AG04450 (cell line): ENCODE results near the gene DNMT3L. TPM values are rescaled to one million over a fixed set of nuclear protein-coding genes. Genes with fewer than 3 reads are reported as not detected.

Experiments
- CTCF ChIA-PET: fragments of 300-600, 350-600 bp; formaldehyde crosslinking; extraction: SDS; loops from one replicate; lab custom pipeline; 2022; ENCODE audit warnings: antibody characterized with exemption, inconsistent platforms; lab: Charles Lee
- POLR2A ChIA-PET: fragments of 350-600 bp; formaldehyde crosslinking; extraction: SDS; loops from one replicate; lab custom pipeline; 2021; ENCODE audit warnings: antibody characterized with exemption, inconsistent platforms; lab: Yijun Ruan, JAX
- DNase-seq: peaks from one replicate; pipeline ENCODE4 v3.0.0-alpha.2; 2011; ENCODE audit warnings: low read depth, low spot score
- H3K27ac ChIP-seq: one replicate; pipeline ENCODE4 v1.5.1; 2012; ENCODE audit warnings: low read depth, low read length, control low read depth
- H3K27me3 ChIP-seq: one replicate; pipeline ENCODE4 v1.6.0; 2012; ENCODE audit warnings: low read length; ENCODE audit not compliant: control insufficient read depth, insufficient read depth
- H3K4me3 ChIP-seq: 2 replicates; pipeline ENCODE4 v1.5.1; 2011; ENCODE audit warnings: mild to moderate bottlenecking, low read depth, low read length, control low read depth
- H3K9me3 ChIP-seq: 2 replicates; pipeline ENCODE4 v1.5.1; 2012; ENCODE audit warnings: low read length; ENCODE audit not compliant: control insufficient read depth, insufficient read depth
- CTCF ChIP-seq: IDR thresholded peaks from 2 replicates; pipeline ENCODE4 v1.5.1; 2011; ENCODE audit warnings: low read depth, low read length, control low read depth, inconsistent platforms
- polyA plus RNA-seq: library from polyadenylated mRNA; depleted of rRNA; stranded (reverse); fragments of >200 nt; gene quantifications from 2 replicates; pipeline ENCODE4 v1.2.3, GENCODE V29; 2011

The DNMT3L gene
- polyA plus RNA-seq, 1 experiment, result not detected

- Histone ChIP-seq H3K27me3 (peaks cover 5% of the 10 kb centered on the region), H3K4me3 (no peak overlapping the region), H3K27ac (no peak overlapping the region), H3K9me3 (no peaks in the 10 kb centered on the region; the same call in 1 of the 2 replicates)
- ChIA-PET CTCF (interaction anchor here (1.1 kb wide), 1 partner anchor 30 kb away, joined by 6 read pairs; no protein-coding TSS in a partner anchor), POLR2A (no interaction called here)
- TF ChIP-seq CTCF, result peak; percentile 25; the same call in 1 of the 2 replicates
- no peak for DNase-seq
Measured at GRCh38 chr21:44267655-44268142, 6.0 kb upstream of the DNMT3L start.

GRCh38 chr21:44265734-44266270 lies 4.1 kb upstream of the DNMT3L start:
- CTCF ChIA-PET, result no interaction called here
- Histone ChIP-seq H3K9me3 (no peaks in the 10 kb centered on the region; the same call in 1 of the 2 replicates), H3K27ac (no peak overlapping the region), H3K4me3 (no peak overlapping the region), H3K27me3 (peaks cover 5% of the 10 kb centered on the region)
- no peak for DNase-seq
- POLR2A ChIA-PET, result no interaction called here
- TF ChIP-seq CTCF, result no peak

GRCh38 chr21:44263768-44264167 lies 2.1 kb upstream of the DNMT3L start:
- no peak for DNase-seq
- Histone ChIP-seq H3K27ac (no peak overlapping the region), H3K4me3 (no peak overlapping the region), H3K9me3 (no peaks in the 10 kb centered on the region; the same call in 1 of the 2 replicates), H3K27me3 (peaks cover 4% of the 10 kb centered on the region)
- TF ChIP-seq CTCF, result no peak
- POLR2A ChIA-PET, result no interaction called here
- CTCF ChIA-PET, result no interaction called here

GRCh38 chr21:44263221-44263760 lies 1.6 kb upstream of the DNMT3L start:
- CTCF ChIA-PET, result no interaction called here
- H3K9me3 ChIP-seq, result no peaks in the 10 kb centered on the region; the same call in 1 of the 2 replicates
- TF ChIP-seq CTCF, result no peak
- DNase-seq, result no peak
- no peak overlapping the region for H3K27ac ChIP-seq
- H3K27me3 ChIP-seq, result peaks cover 4% of the 10 kb centered on the region
- POLR2A ChIA-PET, result no interaction called here
- no peak overlapping the region for H3K4me3 ChIP-seq

GRCh38 chr21:44262338-44263056 lies 800 bp upstream of the DNMT3L start:
- no peak for DNase-seq
- Histone ChIP-seq H3K9me3 (no peaks in the 10 kb centered on the region; the same call in 1 of the 2 replicates), H3K27ac (no peak overlapping the region), H3K27me3 (peaks cover 4% of the 10 kb centered on the region), H3K4me3 (no peak overlapping the region)
- ChIA-PET CTCF (no interaction called here), POLR2A (no interaction called here)
- TF ChIP-seq CTCF, result no peak
